NCI-H146 (cell line): ENCODE results near the gene SF3A2.

Experiments used
- DNase-seq: peaks from one replicate; lab custom pipeline; 2025; lab: John Stamatoyannopoulos, UW

The SF3A2 gene

DNA sequence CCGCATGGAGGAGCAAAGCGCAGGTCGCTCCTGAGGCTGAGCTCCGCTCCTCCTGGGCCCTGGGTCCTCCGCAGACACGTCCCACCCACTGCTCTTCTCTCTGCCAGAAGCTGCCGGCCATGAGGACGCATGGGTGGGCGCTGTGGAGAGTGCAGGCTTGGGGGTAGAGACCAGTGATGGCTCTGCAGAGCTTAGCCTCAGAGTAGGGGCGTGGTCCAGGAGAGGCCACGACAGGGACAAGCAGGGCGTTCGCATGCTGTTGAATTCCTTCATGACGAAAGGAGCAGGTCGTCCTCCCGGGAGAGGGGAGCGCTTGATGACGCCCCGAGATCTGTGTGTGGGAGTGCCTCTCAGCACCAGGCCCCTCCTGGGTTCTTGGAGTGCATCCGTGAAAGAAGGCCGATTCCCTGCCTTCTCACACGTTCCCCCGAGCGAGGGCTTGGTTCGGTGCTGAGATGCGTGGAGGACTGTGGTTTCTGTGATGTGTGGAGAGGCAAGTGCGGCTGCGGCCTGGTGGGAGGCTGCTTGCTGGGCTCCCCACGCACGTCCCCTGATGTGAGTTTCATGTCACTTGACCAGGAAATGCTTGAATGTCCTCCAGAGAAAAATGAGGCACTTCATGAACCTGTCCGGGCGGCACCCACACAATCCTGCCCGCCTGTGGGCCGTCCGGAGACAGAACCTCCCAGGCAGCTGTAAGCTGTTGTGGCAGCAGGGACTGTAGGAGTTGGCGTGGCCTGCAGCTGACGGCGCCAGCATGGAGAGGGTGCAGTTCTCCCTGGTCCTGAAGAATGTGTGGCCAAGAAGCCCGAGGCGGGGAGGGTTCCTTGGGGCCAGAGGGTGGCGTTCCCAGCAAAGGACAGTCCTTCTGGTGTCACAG lies 4.5 kb downstream of the SF3A2 start:
- no peak for DNase-seq

DNA sequence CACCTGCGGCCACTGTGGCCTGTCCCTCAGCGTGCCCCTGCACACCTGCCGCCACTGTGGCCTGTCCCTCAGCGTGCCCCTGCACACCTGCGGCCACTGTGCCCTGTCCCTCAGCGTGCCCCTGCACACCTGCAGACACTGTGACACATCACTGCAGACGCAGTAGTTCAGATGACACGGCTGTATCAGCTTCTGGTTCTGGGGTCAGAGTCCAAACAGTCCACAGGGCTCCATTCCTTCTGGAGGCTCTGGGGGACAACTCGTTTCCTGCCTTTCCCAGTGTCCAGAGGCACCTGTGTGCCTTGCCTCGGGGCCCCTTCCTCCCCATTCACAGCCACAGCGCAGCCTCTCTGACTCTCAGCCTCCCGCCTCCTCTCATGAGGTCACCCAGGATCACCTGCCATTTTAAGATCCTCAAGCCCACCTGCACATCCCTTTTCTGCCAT lies 5.5 kb downstream of the SF3A2 start:
- no peak for DNase-seq

DNA sequence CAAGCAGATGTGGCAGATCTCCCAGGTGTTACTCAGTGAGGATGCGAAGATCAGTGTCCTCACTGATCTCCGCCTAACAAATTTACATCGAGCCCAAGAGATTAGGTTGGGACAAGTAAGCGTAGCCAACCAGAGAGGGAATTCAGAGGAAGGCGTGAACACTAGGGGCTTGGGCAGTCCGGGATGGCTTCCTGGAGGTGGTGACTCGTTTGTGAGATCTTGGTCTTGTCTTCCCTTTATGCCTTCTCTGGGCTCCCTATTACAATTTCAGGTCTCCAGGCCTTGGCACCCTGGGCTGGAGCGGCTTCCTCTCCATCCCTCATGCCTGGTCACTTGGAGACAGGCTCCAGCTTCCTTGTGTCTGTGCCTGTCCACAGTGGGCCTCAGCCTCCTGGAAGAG lies 6.2 kb downstream of the SF3A2 start:
- DNase-seq, result no peak

DNA sequence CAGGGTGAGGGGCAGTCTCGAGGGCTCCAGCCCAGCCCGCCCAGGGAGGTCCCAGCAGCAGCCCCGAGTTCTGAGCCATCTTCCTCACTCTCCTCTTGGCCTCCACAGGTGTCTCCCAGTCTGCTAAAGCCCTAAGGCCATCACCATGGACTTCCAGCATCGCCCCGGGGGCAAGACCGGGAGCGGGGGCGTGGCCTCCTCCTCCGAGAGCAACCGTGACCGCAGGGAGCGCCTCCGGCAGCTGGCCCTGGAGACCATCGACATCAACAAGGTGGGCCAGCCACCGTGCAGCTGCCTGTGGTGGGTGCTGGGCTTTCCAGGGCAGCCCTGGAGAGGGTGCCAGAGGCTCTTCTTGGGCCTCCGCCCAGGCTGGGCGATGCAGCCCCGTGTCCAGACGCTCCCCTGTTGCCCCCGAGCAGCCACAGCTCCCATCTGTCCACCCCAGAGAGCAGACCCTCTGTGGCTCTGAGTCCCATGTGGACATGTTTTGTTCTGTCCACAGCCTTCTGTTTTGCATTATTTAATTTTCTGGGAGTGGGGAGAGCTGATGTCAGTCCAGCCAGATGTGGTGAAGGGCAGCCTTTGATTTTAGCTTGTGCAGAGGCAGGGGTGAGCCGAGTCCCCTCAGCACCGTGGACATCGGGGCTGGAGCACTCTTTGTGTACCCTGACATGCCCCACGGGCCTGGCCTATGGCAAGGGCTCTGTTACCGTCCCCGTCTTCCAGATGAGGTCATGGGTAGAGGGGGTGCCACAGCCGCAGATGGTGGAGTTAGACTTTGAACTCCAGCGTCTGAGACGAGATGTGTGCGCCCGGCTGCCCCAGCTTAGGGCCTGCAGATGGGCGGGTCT lies 6.9 kb downstream of the SF3A2 start:
- DNase-seq, result peak; percentile 49

DNA sequence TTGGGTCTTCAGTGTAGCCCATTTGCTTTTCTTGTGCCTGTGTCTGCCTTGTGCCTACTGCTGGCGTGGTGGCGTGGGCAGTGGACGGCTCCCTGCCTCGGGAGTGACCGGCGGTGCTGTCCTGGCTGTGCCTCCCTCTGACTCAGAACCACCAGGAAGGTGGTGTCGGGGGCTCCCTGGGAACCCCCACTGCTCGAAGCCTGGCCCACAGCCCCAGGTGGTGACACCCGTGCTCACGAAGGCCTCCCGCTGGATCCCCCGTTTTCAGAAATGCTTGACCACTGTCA lies 7.4 kb downstream of the SF3A2 start:
- DNase-seq, result no peak

DNA sequence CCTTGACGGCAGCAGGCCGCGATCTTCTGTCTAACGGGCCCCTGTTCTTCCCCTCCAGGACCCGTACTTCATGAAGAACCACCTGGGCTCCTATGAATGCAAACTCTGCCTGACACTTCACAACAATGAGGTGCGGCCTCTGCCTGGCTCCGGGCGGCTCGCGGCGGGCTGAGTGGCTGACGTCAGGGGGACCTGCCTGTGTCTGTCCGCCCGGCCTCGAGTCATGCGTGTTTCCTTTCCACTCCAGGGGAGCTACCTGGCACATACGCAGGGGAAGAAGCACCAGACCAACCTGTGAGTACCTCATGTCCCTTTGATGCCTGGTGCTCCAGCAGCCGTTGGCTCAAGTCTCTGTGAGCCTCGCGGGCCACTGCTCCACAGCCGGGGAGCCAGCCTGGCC lies 7.9 kb downstream of the SF3A2 start:
- no peak for DNase-seq

DNA sequence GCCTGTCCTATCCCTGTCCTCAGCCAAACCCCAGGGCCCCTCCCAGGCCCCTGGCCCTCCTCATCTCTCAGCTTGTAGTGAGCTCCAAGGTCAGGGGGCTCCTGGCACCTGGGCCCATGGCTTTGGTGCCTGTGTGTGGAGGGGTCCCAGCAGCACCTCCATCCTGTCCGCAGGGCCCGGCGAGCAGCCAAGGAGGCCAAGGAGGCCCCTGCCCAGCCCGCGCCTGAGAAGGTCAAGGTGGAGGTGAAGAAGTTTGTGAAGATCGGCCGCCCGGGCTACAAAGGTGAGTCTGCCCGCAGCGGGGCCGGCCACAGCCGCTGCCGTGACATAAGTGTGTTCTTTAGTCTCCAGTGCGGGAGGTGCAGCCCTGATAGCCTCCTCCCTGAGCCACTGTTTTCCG lies 8.6 kb downstream of the SF3A2 start:
- no peak for DNase-seq

DNA sequence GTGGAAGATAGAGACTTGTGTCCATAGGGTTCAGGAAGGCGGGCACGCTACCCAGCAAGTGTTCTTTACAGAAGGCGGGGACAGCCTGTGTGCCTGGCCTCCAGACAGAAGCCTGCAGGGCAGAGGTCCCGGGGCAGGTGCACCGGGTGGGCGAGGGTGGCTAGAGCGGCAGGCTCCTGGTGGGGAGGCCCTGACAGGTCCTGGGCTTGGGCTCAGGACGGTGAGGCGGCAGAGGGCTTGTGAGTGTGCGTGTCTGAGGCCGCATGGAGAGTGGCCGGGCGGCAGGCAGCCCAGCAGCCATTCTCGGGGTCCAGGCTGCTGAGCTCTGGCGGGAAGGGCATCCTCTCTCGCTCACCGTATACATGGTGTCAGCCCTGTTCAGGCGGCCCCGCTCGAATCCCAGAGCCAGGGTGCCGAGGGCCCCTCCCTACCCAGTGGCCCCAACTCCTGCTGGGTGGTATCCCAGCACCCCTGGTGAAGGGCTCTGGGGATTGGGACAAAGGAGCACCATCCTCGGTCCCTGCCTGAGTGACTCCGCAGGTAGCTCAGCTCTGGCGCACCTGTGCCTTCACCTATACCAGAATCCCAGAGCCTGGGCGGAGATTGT lies 9.5 kb downstream of the SF3A2 start:
- DNase-seq, result no peak

DNA sequence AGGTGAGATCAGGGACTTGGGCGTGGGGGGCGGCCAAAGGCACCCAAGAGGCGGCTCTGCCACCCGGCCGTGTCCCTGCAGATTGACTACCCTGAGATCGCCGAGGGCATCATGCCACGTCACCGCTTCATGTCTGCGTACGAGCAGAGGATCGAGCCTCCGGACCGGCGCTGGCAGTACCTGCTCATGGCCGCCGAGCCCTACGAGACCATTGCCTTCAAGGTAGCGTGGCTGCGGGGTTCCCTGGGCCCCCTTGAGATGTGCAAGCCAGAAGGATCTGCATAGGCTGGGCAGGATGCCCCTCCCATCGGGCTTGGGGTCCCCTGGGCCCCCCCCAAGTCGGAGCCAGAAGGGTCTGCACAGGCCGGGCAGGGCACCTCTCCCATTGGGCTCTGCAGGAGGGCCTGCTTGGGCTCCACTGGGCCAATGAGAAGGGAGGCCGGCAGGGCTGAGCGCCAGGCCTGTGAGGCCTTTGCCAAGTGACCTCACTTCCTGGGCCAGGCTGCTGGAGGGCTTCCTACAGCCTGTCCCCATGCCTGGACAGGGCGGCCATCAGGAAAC lies 10.3 kb downstream of the SF3A2 start:
- DNase-seq, result no peak

DNA sequence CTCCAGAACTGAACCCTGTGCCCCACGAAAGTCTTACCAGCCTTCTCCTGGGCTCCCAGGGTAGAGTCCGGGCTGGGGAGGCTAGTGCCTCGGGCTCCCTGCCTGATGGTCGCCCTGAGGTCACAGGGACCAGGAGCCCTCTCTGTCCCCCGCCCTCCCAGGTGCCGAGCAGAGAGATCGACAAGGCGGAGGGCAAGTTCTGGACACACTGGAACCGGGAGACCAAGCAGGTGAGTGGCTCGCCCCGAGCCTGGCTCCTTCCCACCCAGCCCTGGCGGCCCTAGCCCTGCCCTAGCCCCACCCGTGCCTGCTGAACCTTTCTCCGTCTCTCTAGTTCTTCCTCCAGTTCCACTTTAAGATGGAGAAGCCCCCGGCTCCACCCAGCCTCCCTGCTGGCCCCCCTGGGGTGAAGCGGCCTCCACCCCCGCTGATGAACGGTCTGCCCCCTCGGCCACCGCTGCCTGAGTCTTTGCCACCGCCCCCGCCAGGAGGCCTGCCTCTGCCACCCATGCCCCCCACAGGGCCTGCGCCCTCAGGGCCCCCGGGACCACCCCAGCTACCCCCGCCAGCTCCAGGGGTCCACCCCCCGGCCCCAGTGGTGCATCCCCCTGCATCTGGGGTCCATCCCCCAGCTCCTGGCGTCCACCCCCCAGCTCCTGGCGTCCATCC lies 10.9 kb downstream of the SF3A2 start:
- DNase-seq, result no peak

DNA sequence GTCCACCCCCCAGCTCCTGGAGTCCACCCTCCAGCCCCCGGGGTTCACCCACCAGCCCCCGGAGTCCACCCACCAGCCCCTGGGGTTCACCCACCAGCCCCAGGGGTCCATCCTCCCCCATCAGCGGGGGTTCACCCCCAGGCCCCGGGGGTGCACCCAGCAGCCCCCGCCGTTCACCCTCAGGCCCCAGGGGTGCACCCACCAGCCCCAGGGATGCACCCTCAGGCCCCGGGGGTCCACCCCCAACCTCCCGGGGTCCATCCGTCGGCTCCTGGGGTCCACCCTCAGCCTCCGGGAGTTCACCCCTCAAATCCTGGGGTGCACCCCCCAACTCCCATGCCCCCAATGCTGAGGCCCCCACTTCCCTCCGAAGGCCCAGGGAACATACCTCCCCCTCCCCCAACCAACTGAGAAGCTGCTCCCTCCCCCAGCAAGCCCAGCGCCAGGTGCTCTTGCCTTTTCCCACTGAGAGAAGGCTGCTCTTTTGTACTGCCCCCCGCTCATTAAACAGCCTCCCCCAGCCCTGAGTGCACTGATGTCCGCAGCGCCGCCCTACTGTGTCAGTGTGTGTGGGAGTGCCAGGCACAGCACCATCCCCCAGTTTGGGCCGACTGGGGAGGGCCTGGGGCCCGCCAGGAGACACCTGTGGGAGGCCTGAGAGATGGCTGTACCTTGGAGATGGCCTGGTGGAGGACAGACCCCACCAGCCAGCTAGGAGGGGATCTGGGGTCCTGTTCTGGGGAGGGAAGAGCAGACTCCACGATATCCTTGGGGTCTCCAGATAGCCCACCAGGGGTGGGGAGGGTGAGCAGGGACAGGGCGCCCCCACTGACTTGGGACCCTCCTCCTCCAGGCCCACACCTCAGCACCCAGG lies 11.7 kb downstream of the SF3A2 start:
- DNase-seq, result no peak

DNA sequence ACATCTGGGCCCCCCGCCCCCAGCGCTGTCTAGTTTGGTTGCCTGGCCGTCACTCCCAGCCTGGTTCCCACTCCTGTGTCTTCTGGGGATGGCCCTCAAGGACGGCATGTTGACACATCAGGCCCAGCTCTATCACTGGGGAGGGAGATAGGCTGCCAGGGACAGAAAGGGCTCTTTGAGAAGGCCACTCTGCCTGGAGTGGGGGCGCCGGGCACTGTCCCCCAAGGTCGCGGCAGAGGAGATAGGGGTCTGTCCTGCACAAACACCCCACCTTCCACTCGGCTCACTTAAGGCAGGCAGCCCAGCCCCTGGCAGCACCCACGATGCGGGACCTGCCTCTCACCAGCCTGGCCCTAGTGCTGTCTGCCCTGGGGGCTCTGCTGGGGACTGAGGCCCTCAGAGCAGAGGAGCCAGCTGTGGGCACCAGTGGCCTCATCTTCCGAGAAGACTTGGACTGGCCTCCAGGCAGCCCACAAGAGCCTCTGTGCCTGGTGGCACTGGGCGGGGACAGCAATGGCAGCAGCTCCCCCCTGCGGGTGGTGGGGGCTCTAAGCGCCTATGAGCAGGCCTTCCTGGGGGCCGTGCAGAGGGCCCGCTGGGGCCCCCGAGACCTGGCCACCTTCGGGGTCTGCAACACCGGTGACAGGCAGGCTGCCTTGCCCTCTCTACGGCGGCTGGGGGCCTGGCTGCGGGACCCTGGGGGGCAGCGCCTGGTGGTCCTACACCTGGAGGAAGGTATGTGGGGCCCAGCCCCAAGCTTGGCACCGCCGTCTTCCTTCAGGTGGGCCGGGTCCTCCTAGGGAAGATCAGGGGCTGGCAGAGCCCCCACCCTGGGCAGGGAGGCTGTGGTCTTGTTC lies 12.6 kb downstream of the SF3A2 start, which contains the start of gene AMH:
Gene AMH (plus strand): TSS at position 314 of the 857 bp plus-strand sequence. CDS start 10 bp downstream, at position 324.
- no peak for DNase-seq

DNA sequence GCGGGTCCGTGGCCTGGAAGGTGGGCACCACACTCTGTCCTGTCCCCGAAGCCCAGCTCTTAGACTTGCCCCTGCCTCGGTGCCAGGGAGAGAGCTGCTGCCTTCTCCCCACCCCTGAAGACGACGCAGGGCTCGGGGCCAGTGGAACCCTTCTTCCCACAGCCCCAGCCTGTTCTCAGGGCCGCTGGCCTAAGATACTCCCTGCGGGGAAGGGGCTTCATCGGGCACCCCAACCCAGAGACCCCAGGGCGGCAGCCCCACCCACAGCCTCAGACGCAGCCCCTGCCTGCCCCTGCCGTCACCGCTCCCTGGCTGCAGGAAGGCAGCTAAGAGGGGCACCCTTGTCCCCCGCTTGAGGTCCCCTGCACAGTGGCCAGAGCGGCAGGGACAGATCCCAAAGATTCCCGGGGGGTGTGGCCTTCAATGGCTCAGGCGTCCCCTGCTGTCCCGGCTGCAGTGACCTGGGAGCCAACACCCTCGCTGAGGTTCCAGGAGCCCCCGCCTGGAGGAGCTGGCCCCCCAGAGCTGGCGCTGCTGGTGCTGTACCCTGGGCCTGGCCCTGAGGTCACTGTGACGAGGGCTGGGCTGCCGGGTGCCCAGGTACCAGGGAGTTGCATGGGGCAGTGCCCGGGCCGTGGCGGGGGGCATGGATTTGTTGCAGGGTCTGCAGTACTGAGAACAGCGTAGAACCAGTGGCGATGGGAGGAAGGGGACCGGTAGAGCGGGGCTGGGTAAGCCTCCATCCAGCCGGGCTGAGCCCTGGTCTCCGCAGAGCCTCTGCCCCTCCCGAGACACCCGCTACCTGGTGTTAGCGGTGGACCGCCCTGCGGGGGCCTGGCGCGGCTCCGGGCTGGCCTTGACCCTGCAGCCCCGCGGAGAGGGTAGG lies 13.5 kb downstream of the SF3A2 start:
- DNase-seq, result no peak

DNA sequence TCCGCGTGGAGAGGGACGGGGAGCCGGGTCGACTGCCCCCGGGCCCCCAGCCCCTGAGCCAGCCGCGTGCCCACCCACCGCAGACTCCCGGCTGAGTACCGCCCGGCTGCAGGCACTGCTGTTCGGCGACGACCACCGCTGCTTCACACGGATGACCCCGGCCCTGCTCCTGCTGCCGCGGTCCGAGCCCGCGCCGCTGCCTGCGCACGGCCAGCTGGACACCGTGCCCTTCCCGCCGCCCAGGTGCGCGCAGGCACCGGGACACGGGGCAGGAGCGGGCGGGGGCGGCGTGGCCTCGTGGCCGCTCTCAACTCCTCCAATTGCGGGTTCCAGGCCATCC lies 14.1 kb downstream of the SF3A2 start:
- DNase-seq, result no peak

DNA sequence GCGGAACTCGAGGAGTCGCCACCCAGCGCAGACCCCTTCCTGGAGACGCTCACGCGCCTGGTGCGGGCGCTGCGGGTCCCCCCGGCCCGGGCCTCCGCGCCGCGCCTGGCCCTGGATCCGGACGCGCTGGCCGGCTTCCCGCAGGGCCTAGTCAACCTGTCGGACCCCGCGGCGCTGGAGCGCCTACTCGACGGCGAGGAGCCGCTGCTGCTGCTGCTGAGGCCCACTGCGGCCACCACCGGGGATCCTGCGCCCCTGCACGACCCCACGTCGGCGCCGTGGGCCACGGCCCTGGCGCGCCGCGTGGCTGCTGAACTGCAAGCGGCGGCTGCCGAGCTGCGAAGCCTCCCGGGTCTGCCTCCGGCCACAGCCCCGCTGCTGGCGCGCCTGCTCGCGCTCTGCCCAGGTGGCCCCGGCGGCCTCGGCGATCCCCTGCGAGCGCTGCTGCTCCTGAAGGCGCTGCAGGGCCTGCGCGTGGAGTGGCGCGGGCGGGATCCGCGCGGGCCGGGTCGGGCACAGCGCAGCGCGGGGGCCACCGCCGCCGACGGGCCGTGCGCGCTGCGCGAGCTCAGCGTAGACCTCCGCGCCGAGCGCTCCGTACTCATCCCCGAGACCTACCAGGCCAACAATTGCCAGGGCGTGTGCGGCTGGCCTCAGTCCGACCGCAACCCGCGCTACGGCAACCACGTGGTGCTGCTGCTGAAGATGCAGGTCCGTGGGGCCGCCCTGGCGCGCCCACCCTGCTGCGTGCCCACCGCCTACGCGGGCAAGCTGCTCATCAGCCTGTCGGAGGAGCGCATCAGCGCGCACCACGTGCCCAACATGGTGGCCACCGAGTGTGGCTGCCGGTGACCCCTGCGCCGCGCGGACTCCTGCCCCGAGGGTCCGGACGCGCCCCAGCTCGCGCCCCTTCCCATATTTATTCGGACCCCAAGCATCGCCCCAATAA lies 14.8 kb downstream of the SF3A2 start:
- no peak for DNase-seq

DNA sequence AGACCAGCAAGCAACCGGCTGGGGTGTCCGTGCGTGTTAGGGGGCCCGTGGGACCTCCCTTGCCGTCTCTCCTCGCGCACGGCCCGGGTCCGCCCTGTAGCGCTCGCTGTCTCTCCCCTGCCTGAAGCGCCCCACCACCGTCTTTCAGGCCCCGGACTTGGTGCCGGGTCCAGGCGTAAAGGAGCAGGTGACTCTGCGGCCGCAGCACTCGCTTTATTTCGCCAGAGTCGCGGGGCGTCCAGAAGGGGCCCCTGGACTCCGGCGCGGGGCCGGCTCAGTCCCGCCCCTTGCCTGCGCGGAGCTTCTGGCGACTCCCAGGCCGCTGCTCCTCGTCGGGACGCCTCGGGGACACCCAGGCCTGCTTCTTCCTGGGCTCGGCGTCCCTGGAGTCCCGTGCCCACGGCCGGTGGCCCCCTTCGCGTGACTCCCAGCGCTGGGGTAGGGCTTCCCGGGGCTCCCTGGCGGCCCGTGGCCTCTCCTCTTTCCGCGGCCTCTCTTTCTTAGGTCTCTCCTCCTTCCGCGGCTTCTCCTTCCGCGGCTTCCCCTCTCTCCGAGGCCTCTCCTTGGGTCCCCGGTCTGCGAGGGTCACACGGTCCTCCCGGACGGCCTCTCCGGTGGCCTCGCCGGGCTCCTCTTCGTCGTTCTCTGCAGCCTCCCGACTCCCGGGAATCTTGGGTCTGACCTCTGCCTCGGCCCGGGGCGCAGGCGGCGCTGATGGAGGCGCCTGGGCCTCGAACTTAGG lies 15.6 kb downstream of the SF3A2 start:
- no peak for DNase-seq

DNA sequence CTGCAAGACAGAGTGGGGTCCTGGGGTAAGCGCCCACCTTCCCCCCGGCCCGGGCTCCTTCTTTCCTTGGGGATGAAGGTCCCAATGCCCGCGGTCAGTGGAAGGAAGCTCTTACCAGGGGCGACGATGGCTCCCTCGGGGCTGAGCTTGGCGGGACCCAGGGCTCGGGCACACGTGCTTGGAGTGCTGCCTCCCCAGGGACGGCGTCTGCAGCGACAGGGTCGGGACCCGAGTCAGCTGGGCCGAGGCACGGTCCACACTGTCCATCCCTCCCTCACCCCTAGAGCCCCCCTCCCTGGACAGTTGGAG lies 16.1 kb downstream of the SF3A2 start:
- DNase-seq, result no peak
